Hepatocyte (in vitro differentiated cells): ENCODE results near the gene LMNB1.

ENCODE experiments used
- EZH2phosphoT487 ChIP-seq: fragments of 200-600 bp; sonication (generic); IDR thresholded peaks from one replicate; pipeline ENCODE4 v1.6.1; 2018; ENCODE audit warnings: antibody characterized with exemption, mild to moderate bottlenecking, low read depth, moderate library complexity; ENCODE audit not compliant: unreplicated experiment, severe bottlenecking
- TF ChIP-seq, protein P1 (sequence below): fragments of 200-600 bp; sonication (generic); IDR thresholded peaks from 2 replicates; pipeline ENCODE4 v1.5.1; 2016; ENCODE audit warnings: antibody characterized with exemption, mild to moderate bottlenecking; ENCODE audit not compliant: poor library complexity

DNA sequence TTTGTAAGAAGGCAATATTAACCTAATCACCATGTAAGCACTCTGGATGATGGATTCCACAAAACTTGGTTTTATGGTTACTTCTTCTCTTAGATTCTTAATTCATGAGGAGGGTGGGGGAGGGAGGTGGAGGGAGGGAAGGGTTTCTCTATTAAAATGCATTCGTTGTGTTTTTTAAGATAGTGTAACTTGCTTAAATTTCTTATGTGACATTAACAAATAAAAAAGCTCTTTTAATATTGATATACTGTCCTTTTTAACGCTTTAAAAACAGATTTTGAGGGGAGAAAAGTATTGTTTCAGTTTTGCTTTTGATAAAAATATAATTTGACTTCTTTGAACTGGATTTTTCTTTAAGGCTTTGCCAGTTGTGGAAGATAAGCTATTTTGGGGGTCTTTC lies 59.8 kb downstream of the LMNB1 start:
- TF ChIP-seq, protein P1, sequence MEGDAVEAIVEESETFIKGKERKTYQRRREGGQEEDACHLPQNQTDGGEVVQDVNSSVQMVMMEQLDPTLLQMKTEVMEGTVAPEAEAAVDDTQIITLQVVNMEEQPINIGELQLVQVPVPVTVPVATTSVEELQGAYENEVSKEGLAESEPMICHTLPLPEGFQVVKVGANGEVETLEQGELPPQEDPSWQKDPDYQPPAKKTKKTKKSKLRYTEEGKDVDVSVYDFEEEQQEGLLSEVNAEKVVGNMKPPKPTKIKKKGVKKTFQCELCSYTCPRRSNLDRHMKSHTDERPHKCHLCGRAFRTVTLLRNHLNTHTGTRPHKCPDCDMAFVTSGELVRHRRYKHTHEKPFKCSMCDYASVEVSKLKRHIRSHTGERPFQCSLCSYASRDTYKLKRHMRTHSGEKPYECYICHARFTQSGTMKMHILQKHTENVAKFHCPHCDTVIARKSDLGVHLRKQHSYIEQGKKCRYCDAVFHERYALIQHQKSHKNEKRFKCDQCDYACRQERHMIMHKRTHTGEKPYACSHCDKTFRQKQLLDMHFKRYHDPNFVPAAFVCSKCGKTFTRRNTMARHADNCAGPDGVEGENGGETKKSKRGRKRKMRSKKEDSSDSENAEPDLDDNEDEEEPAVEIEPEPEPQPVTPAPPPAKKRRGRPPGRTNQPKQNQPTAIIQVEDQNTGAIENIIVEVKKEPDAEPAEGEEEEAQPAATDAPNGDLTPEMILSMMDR: no peak
- TF ChIP-seq EZH2phosphoT487: no peak
